ENCODE data around the gene ALPI.

Gene ALPI

GRCh38 chr2:232502911-232503808 lies 47.2 kb downstream of the ALPI start:
- peak; percentile 44 to 57 for DNase-seq

DNA sequence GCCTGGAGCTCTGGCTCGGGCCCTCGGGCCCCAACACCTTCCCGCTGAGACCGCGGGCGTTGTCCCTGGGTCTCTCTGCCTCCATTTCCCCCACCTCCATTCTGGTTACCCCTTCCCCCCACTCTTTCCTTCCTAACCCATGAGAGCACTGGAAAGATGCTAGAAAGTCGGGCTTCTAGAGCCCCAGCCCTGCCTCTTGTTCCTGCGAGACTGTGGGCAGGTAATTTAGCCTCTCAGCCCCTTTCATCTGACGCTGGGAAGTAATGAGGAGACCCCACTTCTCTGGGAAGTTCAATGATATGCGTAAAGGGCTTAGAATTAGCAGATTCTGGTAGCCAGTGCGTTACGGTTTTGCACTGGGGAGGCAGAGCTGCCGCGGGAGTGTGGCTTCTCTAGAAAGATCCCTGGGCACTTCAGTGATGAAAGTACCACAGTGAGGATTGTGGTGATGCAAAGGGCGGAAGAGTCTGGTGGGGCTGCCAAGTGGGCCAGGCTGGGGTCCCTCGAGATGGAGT lies 47.9 kb downstream of the ALPI start:
- no peak for DNase-seq

DNA sequence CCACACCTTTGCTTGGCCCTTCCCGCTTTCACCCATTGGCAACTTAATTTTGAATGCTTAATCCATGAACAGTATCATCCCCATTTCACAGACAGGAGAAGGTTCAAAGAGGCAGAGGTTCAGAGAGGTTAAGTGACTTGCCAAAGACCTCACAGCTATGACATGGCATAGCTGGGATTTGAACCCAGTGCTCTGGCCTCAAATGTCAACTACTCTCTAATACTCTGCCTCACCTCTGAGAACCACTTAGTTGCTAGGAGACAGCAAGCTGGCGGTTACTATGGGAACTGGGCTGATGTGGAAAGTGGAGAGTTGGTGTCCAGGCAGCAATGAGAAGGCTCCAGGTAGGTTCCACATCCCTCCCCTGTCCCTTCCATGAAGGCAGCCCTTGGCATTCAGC lies 48.5 kb downstream of the ALPI start:
- no peak for DNase-seq

GRCh38 chr2:232505856-232506255 lies 49.9 kb downstream of the ALPI start:
- DNase-seq = no peak

DNA sequence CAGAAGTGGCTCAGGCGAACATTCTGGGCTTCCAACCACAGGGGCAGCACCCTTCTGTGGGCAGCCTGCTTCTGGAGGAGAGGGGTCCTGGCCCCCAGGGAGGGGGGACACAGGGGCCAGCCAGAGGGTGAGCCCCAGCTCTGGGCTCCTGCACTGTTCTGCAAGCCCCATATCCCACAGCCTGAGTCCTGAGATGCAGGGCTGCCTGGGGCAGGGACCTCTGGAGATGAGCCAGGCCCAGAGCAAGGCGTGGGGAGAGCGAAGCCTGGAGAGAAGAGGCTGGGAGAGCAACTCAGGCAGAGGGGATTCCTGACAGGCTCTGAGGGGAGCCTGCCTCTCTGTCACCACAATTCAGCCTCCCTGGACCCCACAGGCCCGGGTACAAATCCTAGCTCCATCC lies 50.8 kb downstream of the ALPI start:
- DNase-seq = no peak

DNA sequence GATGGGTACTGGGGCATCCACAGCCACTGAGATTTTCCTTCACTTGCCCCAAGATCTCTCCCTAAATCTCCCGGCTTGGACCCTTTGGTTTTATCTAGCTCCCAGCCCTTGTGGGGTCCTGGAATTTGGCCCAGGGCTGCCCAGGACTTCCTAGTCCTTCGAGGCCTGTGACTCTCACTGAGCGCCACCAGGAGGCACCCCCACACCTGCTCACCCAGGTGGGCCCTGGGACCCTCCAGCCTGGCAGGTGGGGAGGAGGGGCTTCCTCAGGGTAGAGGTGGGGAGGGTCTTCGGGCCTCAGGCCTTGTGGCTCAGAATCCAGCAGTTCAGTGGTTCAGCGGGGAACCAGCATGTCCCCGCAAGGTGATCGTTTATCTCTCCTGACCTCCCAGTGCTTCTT lies 52.3 kb downstream of the ALPI start:
- no peak for DNase-seq
